Measurements from ENCODE around the gene SIN3B.

DNA sequence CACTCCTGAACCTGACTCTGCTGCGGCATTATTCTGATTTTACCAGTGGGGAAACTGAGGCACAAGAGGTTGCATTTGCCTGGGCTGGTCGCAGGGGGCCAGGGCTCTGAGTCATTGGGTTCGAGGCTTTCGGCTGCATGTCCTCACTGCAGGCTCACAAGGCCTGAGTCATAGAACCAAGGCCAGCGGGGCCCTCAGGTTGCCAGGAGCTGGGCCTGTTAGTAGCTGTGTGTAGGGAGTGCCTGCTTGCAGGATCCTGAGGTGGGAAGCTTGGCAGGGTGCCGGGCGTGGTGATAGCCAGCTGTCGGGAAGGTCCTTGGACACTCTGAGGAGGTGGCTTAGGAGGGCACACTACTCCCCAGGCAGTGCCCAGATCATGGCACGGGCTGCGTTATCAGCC is 38.0 kb downstream of the SIN3B start:
- no peak for TF ChIP-seq ZNF510 (tag by site-specific recombination; IDR thresholded peaks at IDR 0.05; ENCODE audit: insufficient replicate concordance)
- TF ChIP-seq, protein P1, sequence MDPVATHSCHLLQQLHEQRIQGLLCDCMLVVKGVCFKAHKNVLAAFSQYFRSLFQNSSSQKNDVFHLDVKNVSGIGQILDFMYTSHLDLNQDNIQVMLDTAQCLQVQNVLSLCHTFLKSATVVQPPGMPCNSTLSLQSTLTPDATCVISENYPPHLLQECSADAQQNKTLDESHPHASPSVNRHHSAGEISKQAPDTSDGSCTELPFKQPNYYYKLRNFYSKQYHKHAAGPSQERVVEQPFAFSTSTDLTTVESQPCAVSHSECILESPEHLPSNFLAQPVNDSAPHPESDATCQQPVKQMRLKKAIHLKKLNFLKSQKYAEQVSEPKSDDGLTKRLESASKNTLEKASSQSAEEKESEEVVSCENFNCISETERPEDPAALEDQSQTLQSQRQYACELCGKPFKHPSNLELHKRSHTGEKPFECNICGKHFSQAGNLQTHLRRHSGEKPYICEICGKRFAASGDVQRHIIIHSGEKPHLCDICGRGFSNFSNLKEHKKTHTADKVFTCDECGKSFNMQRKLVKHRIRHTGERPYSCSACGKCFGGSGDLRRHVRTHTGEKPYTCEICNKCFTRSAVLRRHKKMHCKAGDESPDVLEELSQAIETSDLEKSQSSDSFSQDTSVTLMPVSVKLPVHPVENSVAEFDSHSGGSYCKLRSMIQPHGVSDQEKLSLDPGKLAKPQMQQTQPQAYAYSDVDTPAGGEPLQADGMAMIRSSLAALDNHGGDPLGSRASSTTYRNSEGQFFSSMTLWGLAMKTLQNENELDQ (tag by site-specific recombination; IDR thresholded peaks at IDR 0.05; ENCODE audit: low read depth), result no peak
- TF ChIP-seq, protein P2, sequence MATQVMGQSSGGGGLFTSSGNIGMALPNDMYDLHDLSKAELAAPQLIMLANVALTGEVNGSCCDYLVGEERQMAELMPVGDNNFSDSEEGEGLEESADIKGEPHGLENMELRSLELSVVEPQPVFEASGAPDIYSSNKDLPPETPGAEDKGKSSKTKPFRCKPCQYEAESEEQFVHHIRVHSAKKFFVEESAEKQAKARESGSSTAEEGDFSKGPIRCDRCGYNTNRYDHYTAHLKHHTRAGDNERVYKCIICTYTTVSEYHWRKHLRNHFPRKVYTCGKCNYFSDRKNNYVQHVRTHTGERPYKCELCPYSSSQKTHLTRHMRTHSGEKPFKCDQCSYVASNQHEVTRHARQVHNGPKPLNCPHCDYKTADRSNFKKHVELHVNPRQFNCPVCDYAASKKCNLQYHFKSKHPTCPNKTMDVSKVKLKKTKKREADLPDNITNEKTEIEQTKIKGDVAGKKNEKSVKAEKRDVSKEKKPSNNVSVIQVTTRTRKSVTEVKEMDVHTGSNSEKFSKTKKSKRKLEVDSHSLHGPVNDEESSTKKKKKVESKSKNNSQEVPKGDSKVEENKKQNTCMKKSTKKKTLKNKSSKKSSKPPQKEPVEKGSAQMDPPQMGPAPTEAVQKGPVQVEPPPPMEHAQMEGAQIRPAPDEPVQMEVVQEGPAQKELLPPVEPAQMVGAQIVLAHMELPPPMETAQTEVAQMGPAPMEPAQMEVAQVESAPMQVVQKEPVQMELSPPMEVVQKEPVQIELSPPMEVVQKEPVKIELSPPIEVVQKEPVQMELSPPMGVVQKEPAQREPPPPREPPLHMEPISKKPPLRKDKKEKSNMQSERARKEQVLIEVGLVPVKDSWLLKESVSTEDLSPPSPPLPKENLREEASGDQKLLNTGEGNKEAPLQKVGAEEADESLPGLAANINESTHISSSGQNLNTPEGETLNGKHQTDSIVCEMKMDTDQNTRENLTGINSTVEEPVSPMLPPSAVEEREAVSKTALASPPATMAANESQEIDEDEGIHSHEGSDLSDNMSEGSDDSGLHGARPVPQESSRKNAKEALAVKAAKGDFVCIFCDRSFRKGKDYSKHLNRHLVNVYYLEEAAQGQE (tag by site-specific recombination; IDR thresholded peaks at IDR 0.05), result no peak
- TF ChIP-seq, protein P3, sequence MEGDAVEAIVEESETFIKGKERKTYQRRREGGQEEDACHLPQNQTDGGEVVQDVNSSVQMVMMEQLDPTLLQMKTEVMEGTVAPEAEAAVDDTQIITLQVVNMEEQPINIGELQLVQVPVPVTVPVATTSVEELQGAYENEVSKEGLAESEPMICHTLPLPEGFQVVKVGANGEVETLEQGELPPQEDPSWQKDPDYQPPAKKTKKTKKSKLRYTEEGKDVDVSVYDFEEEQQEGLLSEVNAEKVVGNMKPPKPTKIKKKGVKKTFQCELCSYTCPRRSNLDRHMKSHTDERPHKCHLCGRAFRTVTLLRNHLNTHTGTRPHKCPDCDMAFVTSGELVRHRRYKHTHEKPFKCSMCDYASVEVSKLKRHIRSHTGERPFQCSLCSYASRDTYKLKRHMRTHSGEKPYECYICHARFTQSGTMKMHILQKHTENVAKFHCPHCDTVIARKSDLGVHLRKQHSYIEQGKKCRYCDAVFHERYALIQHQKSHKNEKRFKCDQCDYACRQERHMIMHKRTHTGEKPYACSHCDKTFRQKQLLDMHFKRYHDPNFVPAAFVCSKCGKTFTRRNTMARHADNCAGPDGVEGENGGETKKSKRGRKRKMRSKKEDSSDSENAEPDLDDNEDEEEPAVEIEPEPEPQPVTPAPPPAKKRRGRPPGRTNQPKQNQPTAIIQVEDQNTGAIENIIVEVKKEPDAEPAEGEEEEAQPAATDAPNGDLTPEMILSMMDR (tag by site-specific recombination; IDR thresholded peaks at IDR 0.05), result no peak
